ENCODE measurements around the gene CROCC2.

Gene CROCC2

GRCh38 chr2:241036964-241037421 is 130.9 kb downstream of the CROCC2 start:
- TF ChIP-seq CTCF (IDR thresholded peaks at IDR 0.05) = no peak

DNA sequence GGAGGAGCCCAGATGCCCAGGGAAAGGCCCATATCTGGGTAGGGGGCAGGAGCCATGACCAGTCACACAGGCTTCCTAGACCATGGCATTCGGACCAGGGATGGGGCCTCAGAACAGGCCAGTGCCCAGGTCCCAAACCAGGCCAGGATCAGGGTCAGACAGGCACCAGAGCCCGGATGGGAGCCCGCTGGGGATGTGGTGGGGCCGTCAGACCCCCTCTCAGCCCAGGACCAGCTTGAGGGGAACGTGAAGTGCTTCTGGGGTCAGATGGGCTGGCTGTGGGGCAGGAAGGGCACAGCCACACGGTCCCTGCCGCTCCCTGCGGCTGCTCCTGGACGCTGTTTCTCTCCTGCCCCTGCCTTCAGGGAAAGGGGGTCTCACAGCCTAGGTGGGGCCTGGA is 131.4 kb downstream of the CROCC2 start:
- no peak for TF ChIP-seq CTCF (IDR thresholded peaks at IDR 0.05)

GRCh38 chr2:241038374-241039180 is 132.4 kb downstream of the CROCC2 start:
- TF ChIP-seq CTCF (IDR thresholded peaks at IDR 0.05) = no peak

GRCh38 chr2:241039416-241039815 is 133.3 kb downstream of the CROCC2 start:
- no peak for TF ChIP-seq CTCF (IDR thresholded peaks at IDR 0.05)

DNA sequence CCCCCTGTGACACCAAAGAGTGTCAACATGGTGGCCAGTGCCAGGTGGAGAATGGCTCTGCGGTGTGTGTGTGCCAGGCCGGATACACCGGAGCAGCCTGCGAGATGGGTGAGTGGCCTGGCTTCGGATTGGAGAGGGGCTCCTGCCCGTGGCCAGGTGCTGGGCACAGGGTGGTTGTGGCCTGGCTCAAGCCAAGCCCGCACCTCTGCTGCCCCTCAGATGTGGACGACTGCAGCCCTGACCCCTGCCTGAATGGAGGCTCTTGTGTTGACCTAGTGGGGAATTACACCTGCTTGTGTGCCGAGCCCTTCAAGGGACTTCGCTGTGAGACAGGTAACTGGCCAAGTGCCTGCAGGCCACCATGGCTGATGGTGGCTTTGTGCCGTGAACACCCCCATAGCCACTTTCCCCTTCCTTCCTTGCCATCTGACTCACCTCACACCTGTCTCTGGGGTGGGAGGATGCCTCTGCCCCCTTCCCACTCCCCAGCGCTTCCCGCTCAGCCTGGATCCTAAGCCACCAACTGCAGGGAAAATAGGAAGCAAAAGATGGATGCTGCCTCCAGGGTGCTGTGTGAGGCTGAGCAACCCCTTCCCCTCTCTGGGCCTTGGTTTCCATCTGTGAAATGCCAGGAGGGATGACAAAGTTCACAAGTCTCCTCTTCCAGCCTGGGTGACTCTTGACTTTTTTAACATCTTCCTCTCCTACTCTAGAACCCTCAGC is 134.1 kb downstream of the CROCC2 start:
- TF ChIP-seq CTCF (IDR thresholded peaks at IDR 0.05) = no peak

- no peak for TF ChIP-seq CTCF (IDR thresholded peaks at IDR 0.05)
Measured at GRCh38 chr2:241041589-241042158, 135.5 kb downstream of the CROCC2 start.

Measured in LNCAP (cell line).